Right lobe of liver (tissue), 6 donors: Measurements from ENCODE around the gene PRADC1. TPM values are rescaled to one million over a fixed set of nuclear protein-coding genes. Genes with fewer than 3 reads are reported as not detected.
A peak's percentile ranks its signal among the peaks of the same experiment; 100 is the strongest.

Source experiments
- ATAC-seq, 4 donors: fragments of 200-7000 bp; cut with Tn5 transposase; one replicate each; pipeline ENCODE4 v1.9.1; 2020; ENCODE audit warnings: mild to moderate bottlenecking in 4 of 4, moderate library complexity in 4 of 4
- DNase-seq, 3 donors: peaks; one replicate each; pipeline ENCODE4 v3.0.0-alpha.2; 2020
- H3K27ac ChIP-seq, 3 donors: fragments of 200-600 bp; one replicate each; pipeline ENCODE4 v1.8.0; 2022
- H3K27me3 ChIP-seq, 2 donors: fragments of 200-600 bp; one replicate each; pipeline ENCODE4 v1.8.0; 2022
- H3K36me3 ChIP-seq, 4 donors: fragments of 200-600 bp; sonication (generic) in 1 of 4; one replicate each; pipeline versions ENCODE4 v1.5.1 to v1.8.0; 2017 to 2022; ENCODE audit warnings: control low read depth in 1 of 4
- H3K4me1 ChIP-seq, 4 donors: fragments of 200-600 bp; sonication (generic) in 1 of 4; one replicate each; pipeline versions ENCODE4 v1.5.1 to v1.8.0; 2017 to 2022; ENCODE audit warnings: control low read depth in 1 of 4
- H3K4me3 ChIP-seq, 3 donors: fragments of 200-600 bp; one replicate each; pipeline ENCODE4 v1.8.0; 2022
- H3K9me3 ChIP-seq, 4 donors: fragments of 200-600 bp; sonication (generic) in 1 of 4; one replicate each; pipeline versions ENCODE4 v1.5.1 to v1.8.0; 2017 to 2022; ENCODE audit warnings: control low read depth in 1 of 4
- CTCF ChIP-seq, 4 donors: fragments of 200-600 bp in 3 of 4; fragments of 450-650 bp in 1 of 4; IDR thresholded peaks; one replicate each; pipeline versions ENCODE4 v1.5.1 to v1.8.0; 2016 to 2022; ENCODE audit warnings: antibody characterized with exemption in 4 of 4, mild to moderate bottlenecking in 2 of 4
- POLR2A ChIP-seq: fragments of 450-650 bp; IDR thresholded peaks from one replicate; pipeline ENCODE4 v1.6.1; 2017; ENCODE audit warnings: antibody characterized with exemption, mild to moderate bottlenecking
- WGBS: methylation state at CpG from one replicate; pipeline ENCODE4 v1.1.6; 2018; ENCODE audit warnings: low coverage, low lambda C conversion rate; ENCODE audit not compliant: insufficient coverage; ENCODE audit errors: missing lambda C conversion rate; 5-methylcytosine and 5-hydroxymethylcytosine counted together
- intact Hi-C, 2 donors: fragments of 100-400 bp; cut with DNase I; formaldehyde crosslinking; loops; one replicate each; pipeline versions ENCODE4 v1.11.2 to v1.14.1; 2022
- total RNA-seq, 6 experiments: library from RNA; depleted of rRNA in 2 of 6; stranded (reverse); fragments of >200 nt in 2 of 6; fragmentation: NEBNext Ultra II Directional in 3 of 6; extraction: Animal tissue kit (Norgen Biotek cat#: 25700) in 3 of 6; gene quantifications; one replicate each; pipeline versions ENCODE4 v1.1.0 to v1.2.4, GENCODE V29; 2016 to 2023
- donor health status: DM: no; HTN: yes; CAD: no.
- donor health status: DM: no; HTN: no; CAD: no.
- donor health status: DM: no; HTN: no; CAD: no.
- donor health status: DM: no; HTN: yes; CAD: no.
- donor health status: DM: no; HTN: yes; CAD: no.

Gene PRADC1
- total RNA-seq, 6 experiments from 2014 or later = 17.8 to 26.1 (median 22.5) TPM

GRCh38 chr2:73214120-73215035 is 18.7 kb downstream of the PRADC1 start, which contains the start of gene SMYD5:
Gene SMYD5 (plus strand): TSS chr2:73214245. CDS start chr2:73214267, 22 bp downstream.
- Histone ChIP-seq H3K36me3 (no peaks in the 10 kb centered on the region), H3K27ac (peak within 1 kb of the TSS; percentile 24 to 74 (median 26)), H3K4me3 (peak within 1 kb of the TSS; percentile 80 to 91 (median 87)), H3K9me3 (no peaks in the 10 kb centered on the region), H3K4me1 (no peaks in the 10 kb centered on the region), H3K27me3 (no peaks in the 10 kb centered on the region)
- DNase-seq (peak; percentile 88 to 89 (median 89)), ATAC-seq (peak; percentile 96)
- TF ChIP-seq CTCF (IDR thresholded peaks at IDR 0.05) (no peak), POLR2A (peak; percentile 52)
- under 1% methylated on average over 32 of the region's 64 CpGs for WGBS
- intact Hi-C loops = no loop called here

- no peak overlapping the region for H3K4me3 ChIP-seq
- H3K27me3 ChIP-seq = no peaks in the 10 kb centered on the region
- H3K36me3 ChIP-seq = no peaks in the 10 kb centered on the region
- no peak overlapping the region for H3K27ac ChIP-seq
- H3K9me3 ChIP-seq = no peaks in the 10 kb centered on the region
- ATAC-seq = peak; percentile 63 to 74 (median 72)
- no peaks in the 10 kb centered on the region for H3K4me1 ChIP-seq
- TF ChIP-seq CTCF (IDR thresholded peaks at IDR 0.05) (peak; percentile 75 to 93 (median 91)), POLR2A (no peak)
- 72% methylated on average over 13 of the region's 20 CpGs for WGBS
- intact Hi-C loops = no loop called here
- peak; percentile 62 to 67 (median 67) for DNase-seq
Measured at GRCh38 chr2:73212448-73213176, 20.4 kb downstream of the PRADC1 start.

GRCh38 chr2:73212098-73212447 is 21.0 kb downstream of the PRADC1 start:
- no peak for DNase-seq

GRCh38 chr2:73210696-73211095 is 22.3 kb downstream of the PRADC1 start:
- no peaks in the 10 kb centered on the region for H3K27me3 ChIP-seq
- ATAC-seq (no peak), DNase-seq (no peak)
- TF ChIP-seq POLR2A (no peak), CTCF (IDR thresholded peaks at IDR 0.05) (no peak)
- WGBS = 85% methylated on average over 3 of the region's 6 CpGs
- intact Hi-C loops = no loop called here
- H3K9me3 ChIP-seq = no peaks in the 10 kb centered on the region
- no peaks in the 10 kb centered on the region for H3K36me3 ChIP-seq
- no peaks in the 10 kb centered on the region for H3K4me1 ChIP-seq
- H3K27ac ChIP-seq = no peak overlapping the region
- no peak overlapping the region for H3K4me3 ChIP-seq

More at GRCh38 chr2:73212098-73212447, 21.0 kb downstream of the PRADC1 start:
- no peak for ATAC-seq
- no peak overlapping the region for H3K27ac ChIP-seq
- TF ChIP-seq POLR2A (no peak), CTCF (IDR thresholded peaks at IDR 0.05) (no peak)
- H3K4me1 ChIP-seq = no peaks in the 10 kb centered on the region
- no peaks in the 10 kb centered on the region for H3K36me3 ChIP-seq
- no peaks in the 10 kb centered on the region for H3K27me3 ChIP-seq
- no peak overlapping the region for H3K4me3 ChIP-seq
- intact Hi-C loops = no loop called here
- no peaks in the 10 kb centered on the region for H3K9me3 ChIP-seq
- WGBS = 73% methylated on average over 7 of the region's 7 CpGs
